Measurements from ENCODE around the gene CES2. TPM values are rescaled to one million over a fixed set of nuclear protein-coding genes. Genes with fewer than 3 reads are reported as not detected.

The CES2 gene, protein sequence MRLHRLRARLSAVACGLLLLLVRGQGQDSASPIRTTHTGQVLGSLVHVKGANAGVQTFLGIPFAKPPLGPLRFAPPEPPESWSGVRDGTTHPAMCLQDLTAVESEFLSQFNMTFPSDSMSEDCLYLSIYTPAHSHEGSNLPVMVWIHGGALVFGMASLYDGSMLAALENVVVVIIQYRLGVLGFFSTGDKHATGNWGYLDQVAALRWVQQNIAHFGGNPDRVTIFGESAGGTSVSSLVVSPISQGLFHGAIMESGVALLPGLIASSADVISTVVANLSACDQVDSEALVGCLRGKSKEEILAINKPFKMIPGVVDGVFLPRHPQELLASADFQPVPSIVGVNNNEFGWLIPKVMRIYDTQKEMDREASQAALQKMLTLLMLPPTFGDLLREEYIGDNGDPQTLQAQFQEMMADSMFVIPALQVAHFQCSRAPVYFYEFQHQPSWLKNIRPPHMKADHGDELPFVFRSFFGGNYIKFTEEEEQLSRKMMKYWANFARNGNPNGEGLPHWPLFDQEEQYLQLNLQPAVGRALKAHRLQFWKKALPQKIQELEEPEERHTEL
- 10 to 100 TPM; 21.8 to 25.5 (median 23.0) TPM for total RNA-seq
- 100 to 1,000 TPM in 1 of 3 donors, 10 to 100 TPM in 2; 53.4 to 163 (median 67.9) TPM for polyA plus RNA-seq

DNA sequence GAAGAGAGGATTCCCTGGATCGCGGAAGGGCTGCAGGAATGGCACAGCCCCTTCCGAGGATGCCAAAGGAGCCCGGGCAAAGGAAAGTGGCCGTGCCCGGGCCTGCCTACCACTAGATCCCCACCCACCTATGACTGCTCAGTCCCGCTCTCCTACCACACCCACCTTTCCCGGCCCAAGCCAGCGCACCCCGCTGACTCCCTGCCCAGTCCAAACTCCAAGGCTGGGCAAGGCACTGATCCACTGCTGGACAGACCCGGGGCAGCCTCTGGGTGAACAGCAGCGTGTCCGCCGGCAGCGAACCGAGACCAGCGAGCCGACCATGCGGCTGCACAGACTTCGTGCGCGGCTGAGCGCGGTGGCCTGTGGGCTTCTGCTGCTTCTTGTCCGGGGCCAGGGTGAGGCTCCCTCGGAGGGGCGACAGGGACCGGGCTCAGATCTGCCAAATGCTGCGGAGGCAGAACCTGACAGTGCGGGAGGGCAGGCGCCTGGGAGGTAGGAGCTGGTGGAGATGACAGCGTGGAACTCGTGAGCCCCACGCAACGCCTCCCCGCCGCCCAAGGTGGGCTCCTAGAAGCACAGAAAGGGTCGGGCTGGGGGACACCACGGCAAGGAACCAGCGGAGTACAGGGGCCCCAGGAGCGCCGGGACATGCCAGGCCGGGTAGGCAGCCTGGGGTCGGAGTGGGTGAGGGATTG is at the start of gene CES2:
Gene CES2, plus strand, starts transcription at position 203 of the 698 bp plus-strand sequence. Its CDS starts 120 bp downstream, at position 323.
- no peaks in the 10 kb centered on the region for H3K9me3 ChIP-seq
- peaks cover 8 to 47% (median 17%) of the 10 kb centered on the region in 4 donors for H3K36me3 ChIP-seq
- H3K27ac ChIP-seq, result peak within 1 kb of the TSS; percentile 90 to 96 (median 94)
- intact Hi-C loops (cut with DNase I), result no loop called here
- peaks cover 0 to 38% (median 33%) of the 10 kb centered on the region in 4 donors for H3K4me1 ChIP-seq
- 8 to 48% methylated on average over 44 of the region's 44 CpGs for WGBS, 2 donors
- H3K27me3 ChIP-seq, result no peaks in the 10 kb centered on the region
- DNase-seq, result no peak
- peak within 1 kb of the TSS; percentile 72 to 96 (median 87) for H3K4me3 ChIP-seq
- TF ChIP-seq POLR2A (IDR thresholded peaks at IDR 0.05) (peak in 1 of 2 donors; percentile 71), POLR2AphosphoS5 (IDR thresholded peaks at IDR 0.05) (peak in 1 of 4 donors; percentile 33), EP300 (IDR thresholded peaks at IDR 0.05) (no peak)

DNA sequence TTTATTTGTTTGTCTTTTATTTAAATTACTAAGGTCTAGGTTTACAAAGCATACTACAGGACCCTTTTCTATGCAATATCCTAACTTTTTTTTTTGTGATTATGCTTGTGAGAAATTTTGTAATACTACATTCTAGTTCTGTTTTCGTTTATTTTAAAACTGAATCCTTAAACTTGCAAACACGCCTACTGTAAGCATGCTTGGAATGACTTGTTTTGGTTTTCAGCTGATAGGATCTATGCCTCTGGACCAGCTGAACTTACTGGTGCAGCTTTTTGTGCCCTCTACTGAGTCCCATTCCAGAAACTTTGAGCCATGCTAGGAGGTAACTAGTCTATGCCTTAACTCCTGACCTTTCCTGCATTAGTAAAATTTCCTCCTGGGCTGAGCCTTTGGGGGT is 49.0 kb upstream of the CES2 start:
- Histone ChIP-seq H3K9me3 (no peaks in the 10 kb centered on the region), H3K4me3 (no peak overlapping the region), H3K27ac (no peak overlapping the region), H3K4me1 (peaks cover 0 to 8% (median 0%) of the 10 kb centered on the region in 4 donors), H3K36me3 (peaks cover 0 to 32% (median 11%) of the 10 kb centered on the region in 4 donors), H3K27me3 (no peaks in the 10 kb centered on the region)
- TF ChIP-seq EP300 (IDR thresholded peaks at IDR 0.05), result no peak
- TF ChIP-seq, protein P1, sequence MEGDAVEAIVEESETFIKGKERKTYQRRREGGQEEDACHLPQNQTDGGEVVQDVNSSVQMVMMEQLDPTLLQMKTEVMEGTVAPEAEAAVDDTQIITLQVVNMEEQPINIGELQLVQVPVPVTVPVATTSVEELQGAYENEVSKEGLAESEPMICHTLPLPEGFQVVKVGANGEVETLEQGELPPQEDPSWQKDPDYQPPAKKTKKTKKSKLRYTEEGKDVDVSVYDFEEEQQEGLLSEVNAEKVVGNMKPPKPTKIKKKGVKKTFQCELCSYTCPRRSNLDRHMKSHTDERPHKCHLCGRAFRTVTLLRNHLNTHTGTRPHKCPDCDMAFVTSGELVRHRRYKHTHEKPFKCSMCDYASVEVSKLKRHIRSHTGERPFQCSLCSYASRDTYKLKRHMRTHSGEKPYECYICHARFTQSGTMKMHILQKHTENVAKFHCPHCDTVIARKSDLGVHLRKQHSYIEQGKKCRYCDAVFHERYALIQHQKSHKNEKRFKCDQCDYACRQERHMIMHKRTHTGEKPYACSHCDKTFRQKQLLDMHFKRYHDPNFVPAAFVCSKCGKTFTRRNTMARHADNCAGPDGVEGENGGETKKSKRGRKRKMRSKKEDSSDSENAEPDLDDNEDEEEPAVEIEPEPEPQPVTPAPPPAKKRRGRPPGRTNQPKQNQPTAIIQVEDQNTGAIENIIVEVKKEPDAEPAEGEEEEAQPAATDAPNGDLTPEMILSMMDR (IDR thresholded peaks at IDR 0.05), result no peak
- TF ChIP-seq POLR2AphosphoS5 (IDR thresholded peaks at IDR 0.05), result no peak
- TF ChIP-seq POLR2A (IDR thresholded peaks at IDR 0.05), result no peak
- WGBS, 2 donors, result 76 to 80% methylated on average over 2 of the region's 2 CpGs
- DNase-seq, result no peak
- intact Hi-C loops (cut with DNase I), result no loop called here

DNA sequence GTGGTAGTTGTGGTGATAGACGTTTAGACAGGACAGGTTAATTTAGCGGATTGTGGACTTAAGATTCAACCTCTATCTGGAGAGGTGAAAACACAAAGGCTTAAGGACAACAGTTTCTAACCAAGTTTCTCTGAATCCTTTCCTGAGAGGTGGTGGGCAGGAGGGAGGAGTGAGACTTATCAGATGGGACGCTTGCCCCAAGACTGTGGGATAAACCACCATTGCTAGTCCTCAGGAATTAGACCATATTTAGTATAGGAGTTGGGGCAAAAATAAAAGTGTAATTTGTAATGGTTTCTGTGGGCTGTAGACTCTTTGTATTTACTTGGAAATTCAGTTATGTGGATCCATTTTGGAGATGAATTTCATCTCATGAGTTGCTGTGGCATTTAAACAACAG is 48.4 kb upstream of the CES2 start:
- 83 to 87% methylated on average over 3 of the region's 3 CpGs for WGBS, 2 donors
- no peaks in the 10 kb centered on the region for H3K27me3 ChIP-seq
- no peaks in the 10 kb centered on the region for H3K9me3 ChIP-seq
- H3K4me1 ChIP-seq, result peaks cover 0 to 2% (median 0%) of the 10 kb centered on the region in 4 donors
- intact Hi-C loops (cut with DNase I), result no loop called here
- TF ChIP-seq, protein P1 (IDR thresholded peaks at IDR 0.05), result no peak
- TF ChIP-seq EP300 (IDR thresholded peaks at IDR 0.05) (no peak), POLR2A (IDR thresholded peaks at IDR 0.05) (no peak), POLR2AphosphoS5 (IDR thresholded peaks at IDR 0.05) (no peak)
- H3K4me3 ChIP-seq, result no peak overlapping the region
- no peak for DNase-seq
- peaks cover 0 to 32% (median 11%) of the 10 kb centered on the region in 4 donors for H3K36me3 ChIP-seq
- H3K27ac ChIP-seq, result no peak overlapping the region

DNA sequence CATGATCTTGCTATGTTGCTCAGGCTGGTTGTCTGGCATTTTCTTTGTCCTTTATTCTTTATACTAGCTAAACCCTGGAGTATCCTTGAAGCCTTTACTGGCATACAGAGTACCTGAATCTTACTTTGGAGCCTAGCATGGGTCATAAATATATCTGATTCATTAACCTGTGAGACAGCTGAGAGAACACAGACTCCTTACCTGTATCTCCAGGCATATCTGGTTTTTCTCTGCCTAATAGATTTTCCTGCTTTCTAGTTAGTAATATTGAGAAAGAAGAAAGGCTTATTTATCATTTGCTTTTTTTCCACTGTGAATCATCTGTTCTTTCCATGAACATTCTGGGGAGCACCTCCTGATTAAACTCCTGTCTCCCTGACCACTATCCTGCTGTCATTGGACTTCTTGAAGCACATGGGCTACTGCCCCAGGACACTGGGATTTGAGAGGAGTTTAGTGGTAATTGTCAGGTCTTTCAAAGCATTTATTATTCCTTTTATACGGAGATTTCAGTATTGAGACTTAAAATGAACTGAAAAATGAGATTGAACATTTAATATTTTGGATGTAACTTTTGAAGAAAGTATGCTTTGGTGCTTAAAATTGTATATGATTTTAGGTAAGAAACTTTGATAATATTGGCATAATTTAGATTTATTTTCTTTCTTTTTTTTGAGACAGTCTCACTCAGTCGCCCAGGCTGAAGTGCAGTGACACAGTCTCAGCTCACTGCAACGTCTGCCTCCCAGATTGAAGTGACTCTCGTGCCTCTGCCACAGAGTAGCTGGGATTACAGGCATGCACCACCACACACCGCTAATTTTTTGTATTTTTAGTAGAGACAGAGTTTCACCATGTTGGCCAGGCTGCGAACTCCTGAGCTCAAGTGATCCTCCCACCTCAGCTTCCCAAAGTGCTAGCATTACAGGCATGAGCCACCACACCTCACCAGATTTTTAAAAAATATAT is 46.4 kb upstream of the CES2 start:
- intact Hi-C loops (cut with DNase I), result no loop called here
- Histone ChIP-seq H3K36me3 (peaks cover 0 to 32% (median 11%) of the 10 kb centered on the region in 4 donors), H3K27me3 (no peaks in the 10 kb centered on the region), H3K4me1 (no peaks in the 10 kb centered on the region), H3K27ac (no peak overlapping the region), H3K9me3 (no peaks in the 10 kb centered on the region), H3K4me3 (no peak overlapping the region)
- no peak for DNase-seq
- TF ChIP-seq POLR2AphosphoS5 (IDR thresholded peaks at IDR 0.05) (peak in 1 of 4 donors; percentile 32), EP300 (IDR thresholded peaks at IDR 0.05) (no peak)
- 96% methylated on average over 6 of the region's 6 CpGs for WGBS, 2 donors

DNA sequence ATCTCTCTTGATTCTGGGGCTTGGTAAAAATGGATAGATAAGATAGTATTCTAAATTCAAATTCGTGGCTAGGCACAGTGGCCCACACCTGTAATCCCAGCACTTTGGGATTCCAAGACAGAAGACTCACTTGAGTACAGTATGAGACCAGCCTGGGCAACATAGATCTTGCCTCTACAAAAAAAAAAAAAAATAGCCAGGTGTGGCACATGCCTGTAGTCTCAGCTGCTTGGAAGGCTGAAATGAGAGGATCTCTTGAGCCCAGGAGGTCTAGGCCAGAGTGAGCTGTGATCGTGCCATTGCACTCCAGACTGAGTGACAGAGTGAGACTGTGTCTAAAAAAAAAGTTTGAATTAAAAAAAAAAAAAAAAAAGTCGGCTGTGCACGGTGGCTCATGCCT is 45.7 kb upstream of the CES2 start:
- intact Hi-C loops (cut with DNase I), result loop anchor here (10.0 kb wide), 1 partner anchor 265 kb away; the partner anchor contains the start of genes B3GNT9, FBXL8 and TRADD
- Histone ChIP-seq H3K4me3 (no peak overlapping the region), H3K4me1 (no peaks in the 10 kb centered on the region)

More for the DNA sequence above, 45.7 kb upstream of the CES2 start:
- no peak overlapping the region for H3K27ac ChIP-seq
- DNase-seq, result no peak
- H3K9me3 ChIP-seq, result no peaks in the 10 kb centered on the region
- H3K36me3 ChIP-seq, result peaks cover 0 to 26% (median 9%) of the 10 kb centered on the region in 4 donors
- 63 to 83% methylated on average over 4 of the region's 4 CpGs for WGBS, 2 donors
- H3K27me3 ChIP-seq, result no peaks in the 10 kb centered on the region
- TF ChIP-seq EP300 (IDR thresholded peaks at IDR 0.05) (no peak), POLR2A (IDR thresholded peaks at IDR 0.05) (no peak), POLR2AphosphoS5 (IDR thresholded peaks at IDR 0.05) (no peak)
- TF ChIP-seq, protein P1 (IDR thresholded peaks at IDR 0.05), result no peak

All from sigmoid colon (tissue), 7 donors.